Measurements from ENCODE around the gene LRRC7. TPM values are rescaled to one million over a fixed set of nuclear protein-coding genes. Genes with fewer than 3 reads are reported as not detected.

LRRC7 gene
- total and polyA plus RNA-seq, 2 of the 8 experiments (the other 6 are each of a cell fraction or from before 2014, with no cell fraction given) = 0.03 to 0.17 TPM

GRCh38 chr1:69737527-69738185 lies 169.9 kb downstream of the LRRC7 start (continued):
- TF ChIP-seq SIX5 (IDR thresholded peaks at IDR 0.05; ENCODE audit: low read depth, low read length) (no peak), ASH2L (IDR thresholded peaks at IDR 0.05; ENCODE audit: low read length) (no peak), GABPA (IDR thresholded peaks at IDR 0.05; ENCODE audit: borderline replicate concordance, insufficient read depth, low read length) (no peak), ATF3 (IDR thresholded peaks at IDR 0.05; ENCODE audit: insufficient read depth, low read depth, low read length) (no peak), GTF2F1 (IDR thresholded peaks at IDR 0.05; ENCODE audit: borderline replicate concordance, low read depth, low read length) (no peak), JUN (IDR thresholded peaks at IDR 0.05; ENCODE audit: low read depth, low read length) (no peak), NANOG (IDR thresholded peaks at IDR 0.05; ENCODE audit: insufficient read depth, low read depth, low read length, poor library complexity, severe bottlenecking) (no peak), POLR2AphosphoS5 (IDR thresholded peaks at IDR 0.05; ENCODE audit: low read depth, low read length) (no peak), NRF1 (IDR thresholded peaks at IDR 0.05; ENCODE audit: low read depth, low read length) (no peak), FOSL1 (IDR thresholded peaks at IDR 0.05; ENCODE audit: insufficient read depth, low read depth, low read length) (no peak), SIN3A (conservative IDR thresholded peaks at IDR 0.05 in 1 of 2, IDR thresholded peaks at IDR 0.05 in 1 of 2; ENCODE audit: low read depth in 1 of 2, low read length in 2 of 2) (no peak), SP2 (IDR thresholded peaks at IDR 0.05; ENCODE audit: low read length) (no peak), CTBP2 (IDR thresholded peaks at IDR 0.05; ENCODE audit: borderline replicate concordance, insufficient read depth, insufficient read length, low read length) (no peak), CREB1 (IDR thresholded peaks at IDR 0.05) (no peak), TCF12 (IDR thresholded peaks at IDR 0.05; ENCODE audit: low read depth, low read length) (0 out of 2 replicates have a peak, but pooled peaks have one; percentile 7), HDAC6 (IDR thresholded peaks at IDR 0.05; ENCODE audit: low read depth, low read length) (no peak), SAP30 (IDR thresholded peaks at IDR 0.05; ENCODE audit: insufficient read depth, insufficient replicate concordance, low read length) (no peak), EGR1 (IDR thresholded peaks at IDR 0.05; ENCODE audit: borderline replicate concordance, low read depth, low read length) (0 out of 2 replicates have a peak, but pooled peaks have one; percentile 19), TEAD4 (IDR thresholded peaks at IDR 0.05; ENCODE audit: low read depth, low read length) (no peak), CTCF (IDR thresholded peaks at IDR 0.05; ENCODE audit: control extremely low read depth in 1 of 3, insufficient read depth in 1 of 3, low read depth in 1 of 3, low read length in 3 of 3) (peak in 2 of 3 experiments; percentile 76 to 77; a peak in 3 of 4 replicates), CBX8 (IDR thresholded peaks at IDR 0.05; ENCODE audit: borderline replicate concordance, low read depth, low read length) (no peak), KDM1A (IDR thresholded peaks at IDR 0.05; ENCODE audit: borderline replicate concordance, low read length) (no peak)
